ENCODE measurements around the gene GNL3.
"Not testable (repeated sequence)": the region's sequence is repeated elsewhere in the genome, so short reads cannot be mapped to it uniquely, and the experiment has no call there.

GNL3 gene

GRCh38 chr3:52721002-52721729 is 35.3 kb downstream of the GNL3 start:
- no peak for DNase-seq (ENCODE audit: low read depth)

GRCh38 chr3:52721730-52722008 is 35.8 kb downstream of the GNL3 start:
- no peak for DNase-seq (ENCODE audit: low read depth)

GRCh38 chr3:52722491-52722890 is 36.7 kb downstream of the GNL3 start:
- no peak for DNase-seq (ENCODE audit: low read depth)

- no peak for DNase-seq (ENCODE audit: low read depth)
Observed at GRCh38 chr3:52723935-52724334, 38.1 kb downstream of the GNL3 start.

- DNase-seq (ENCODE audit: low read depth) = no peak
Observed at GRCh38 chr3:52724511-52724910, 38.7 kb downstream of the GNL3 start.

DNA sequence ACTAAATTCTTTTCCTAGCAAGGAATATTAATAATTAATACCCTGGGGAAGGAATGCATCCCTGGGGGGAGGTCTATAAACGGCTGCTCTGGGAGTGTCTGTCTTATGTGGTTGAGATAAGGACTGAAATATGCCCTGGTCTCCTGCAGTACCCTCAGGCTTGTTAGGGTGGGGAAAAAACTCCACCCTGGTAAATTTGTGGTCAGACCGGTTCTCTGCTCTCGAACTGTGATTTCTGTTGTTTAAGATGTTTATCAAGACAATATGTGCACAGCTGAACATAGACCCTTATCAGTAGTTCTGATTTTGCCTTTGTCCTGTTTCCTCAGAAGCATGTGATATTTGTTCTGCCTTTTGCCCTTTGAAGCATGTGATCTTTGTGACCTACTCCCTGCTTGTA is 42.9 kb downstream of the GNL3 start:
- DNase-seq (ENCODE audit: low read depth) = not testable (repeated sequence)

- DNase-seq (ENCODE audit: low read depth) = no peak
Observed at GRCh38 chr3:52730681-52731080, 44.8 kb downstream of the GNL3 start.

GRCh38 chr3:52731590-52731989 is 45.8 kb downstream of the GNL3 start:
- no peak for DNase-seq (ENCODE audit: low read depth)

DNA sequence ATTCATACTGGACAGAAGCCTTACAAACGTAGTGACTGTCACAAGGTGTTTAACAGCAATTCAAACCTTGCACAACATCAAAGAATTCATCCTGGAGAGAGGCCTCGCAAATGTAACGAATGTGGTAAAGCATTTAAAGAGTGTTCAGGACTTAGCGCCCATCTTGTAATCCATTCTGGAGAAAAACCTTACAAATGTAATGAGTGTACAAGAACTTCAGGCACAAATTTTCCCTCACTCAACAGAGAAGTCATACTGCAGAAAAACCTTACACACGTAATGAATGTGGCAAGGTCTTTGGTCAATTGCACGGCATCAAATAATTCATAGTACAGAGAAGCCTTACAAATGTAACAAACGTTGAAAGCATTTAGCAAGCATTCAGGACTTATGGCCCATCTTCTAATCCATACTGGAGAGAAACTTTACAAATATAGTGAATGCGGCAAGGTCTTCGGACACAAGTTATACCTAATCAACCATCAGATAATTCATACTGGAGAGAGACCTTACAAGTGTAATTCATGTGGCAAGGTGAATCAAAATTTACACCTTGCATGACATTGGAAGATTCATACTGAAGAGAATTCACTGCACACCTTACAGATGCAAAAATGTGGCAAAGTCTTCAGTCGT is 47.5 kb downstream of the GNL3 start:
- no peak for DNase-seq (ENCODE audit: low read depth)

DNA sequence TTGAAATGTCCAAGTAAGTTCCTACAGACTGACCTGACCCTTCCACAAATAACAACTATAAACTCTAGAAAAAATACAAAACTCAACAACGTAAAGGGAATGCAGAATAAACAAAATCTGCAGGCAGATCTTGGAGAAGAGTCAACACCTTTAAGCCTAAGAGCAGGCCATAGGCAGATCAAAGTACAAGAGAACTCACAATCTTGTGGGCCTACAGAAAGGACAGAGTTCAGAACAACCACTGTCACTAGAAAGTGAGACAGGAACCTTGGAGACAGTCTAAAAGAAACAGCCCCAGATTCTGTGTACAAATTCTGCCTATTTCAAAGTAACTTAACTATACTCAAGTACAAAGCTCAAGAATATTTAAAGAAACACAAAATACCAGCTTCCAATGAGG is 53.9 kb downstream of the GNL3 start:
- no peak for DNase-seq (ENCODE audit: low read depth)

DNA sequence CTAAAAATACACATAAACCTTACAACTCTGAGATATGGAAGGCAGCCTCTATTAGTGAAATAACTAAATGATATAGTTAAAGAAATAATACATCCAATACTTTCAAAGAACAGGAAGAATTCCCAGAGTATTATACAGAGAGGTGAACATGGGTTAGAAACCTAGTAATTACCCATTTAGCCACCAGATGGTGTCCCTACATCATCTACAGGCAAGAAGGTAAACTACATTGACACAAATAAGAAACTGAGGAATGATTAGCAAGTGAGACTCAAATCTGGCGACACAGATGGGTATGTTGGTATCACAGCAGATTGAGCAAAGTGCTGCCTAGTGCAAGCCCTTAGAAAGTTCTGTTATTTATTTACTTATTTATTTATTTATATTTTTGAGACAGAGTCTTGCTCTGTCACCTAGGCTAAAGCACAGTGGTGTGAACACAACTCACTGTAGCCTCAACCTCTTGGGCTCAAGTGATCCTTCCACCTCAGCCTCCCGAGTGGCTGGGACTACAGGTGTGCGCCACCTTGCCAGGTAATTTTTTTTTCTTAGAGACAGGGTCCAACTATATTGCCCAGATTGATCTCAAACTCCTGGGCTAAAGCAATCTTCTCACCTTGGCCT is 56.7 kb downstream of the GNL3 start:
- DNase-seq (ENCODE audit: low read depth) = no peak

DNA sequence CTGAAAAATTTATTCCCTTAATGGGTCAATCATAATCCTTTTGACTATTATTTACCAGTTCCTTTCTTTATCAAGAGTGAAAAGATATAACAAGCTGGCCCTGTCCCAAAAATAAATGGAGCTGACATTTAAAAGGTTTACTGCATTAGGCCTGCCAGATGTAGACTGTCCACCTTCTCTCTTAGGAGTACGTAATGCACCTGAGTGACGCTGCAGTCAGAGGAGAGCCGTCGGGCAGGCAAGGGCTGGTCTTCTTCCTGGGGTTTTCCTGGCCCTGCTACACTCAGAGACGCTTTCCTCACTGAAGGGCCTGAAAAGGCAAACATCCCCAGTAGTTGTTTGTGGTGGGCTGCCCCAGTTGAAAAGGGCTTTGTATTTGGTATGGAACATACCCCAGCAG is 57.3 kb downstream of the GNL3 start:
- no peak for DNase-seq (ENCODE audit: low read depth)

- no peak for DNase-seq (ENCODE audit: low read depth)
Observed at GRCh38 chr3:52743721-52744120, 57.9 kb downstream of the GNL3 start.
